WTC11 (cell line): ENCODE measurements around the gene CDCP1. TPM values are rescaled to one million over a fixed set of nuclear protein-coding genes. Genes with fewer than 3 reads are reported as not detected.

Experiments
- ATAC-seq: fragments of 200-7000 bp; cut with Tn5 transposase; 2 replicates; pipeline ENCODE4 v1.10.0; 2021; ENCODE audit warnings: mild to moderate bottlenecking, moderate library complexity
- CTCF ChIA-PET: fragments of 300-600 bp; sonication (Branson Sonifier 250); formaldehyde crosslinking; loops from one replicate; lab custom pipeline; 2021; ENCODE audit warnings: antibody characterized with exemption; lab: Charles Lee
- POLR2A ChIA-PET: fragments of 350-600 bp; sonication (Branson Sonifier 250); formaldehyde crosslinking; loops from one replicate; lab custom pipeline; 2021; ENCODE audit warnings: antibody characterized with exemption; lab: Charles Lee
- DNase-seq: peaks from one replicate; pipeline ENCODE4 v3.0.0; 2021; ENCODE audit warnings: low spot score
- H3K27ac Mint-ChIP-seq: 2 replicates; pipeline ENCODE4 v1.8.0; 2021; ENCODE audit warnings: mixed read lengths
- H3K27me3 Mint-ChIP-seq: 2 replicates; pipeline ENCODE4 v1.8.0; 2021; ENCODE audit warnings: low read depth, mild to moderate bottlenecking, moderate library complexity, mixed read lengths
- H3K36me3 Mint-ChIP-seq: 2 replicates; pipeline ENCODE4 v1.8.0; 2021; ENCODE audit warnings: mixed read lengths
- H3K4me1 Mint-ChIP-seq: 2 replicates; pipeline ENCODE4 v1.8.0; 2022; ENCODE audit warnings: mixed read lengths
- H3K4me3 Mint-ChIP-seq: 2 replicates; pipeline ENCODE4 v1.8.0; 2021; ENCODE audit warnings: mild to moderate bottlenecking, moderate library complexity, mixed read lengths
- H3K9me3 Mint-ChIP-seq: 2 replicates; pipeline ENCODE4 v1.8.0; 2021; ENCODE audit warnings: mixed read lengths
- AFF4 ChIP-seq: sonication (generic); formaldehyde crosslinking; IDR thresholded peaks from 2 replicates; pipeline ENCODE4 v1.8.1; 2023; ENCODE audit warnings: mild to moderate bottlenecking, missing genetic modification reagents, borderline replicate concordance
- ATF3 ChIP-seq: sonication (generic); formaldehyde crosslinking; conservative IDR thresholded peaks from 2 replicates; pipeline ENCODE4 v1.8.1; 2022; ENCODE audit warnings: mild to moderate bottlenecking, missing genetic modification reagents
- CBFB ChIP-seq: sonication (generic); formaldehyde crosslinking; IDR thresholded peaks from 2 replicates; pipeline ENCODE4 v1.8.1; 2022; ENCODE audit warnings: mild to moderate bottlenecking, low read depth, missing genetic modification reagents
- ELF4 ChIP-seq: sonication (generic); formaldehyde crosslinking; IDR thresholded peaks from 2 replicates; pipeline ENCODE4 v1.8.1; 2022; ENCODE audit warnings: low read depth, mild to moderate bottlenecking, moderate library complexity, missing genetic modification reagents
- FOXK1 ChIP-seq: sonication (generic); formaldehyde crosslinking; IDR thresholded peaks from 2 replicates; pipeline ENCODE4 v1.8.0; 2022; ENCODE audit warnings: mild to moderate bottlenecking, moderate library complexity, missing genetic modification reagents
- GRHL2 ChIP-seq: fragments of 250-450 bp; sonication (Bioruptor Pico); IDR thresholded peaks from 2 replicates; pipeline ENCODE4 v1.8.0; 2022; ENCODE audit warnings: mild to moderate bottlenecking, moderate library complexity; ENCODE audit not compliant: insufficient replicate concordance, severe bottlenecking
- HMGXB4 ChIP-seq: sonication (generic); formaldehyde crosslinking; IDR thresholded peaks from 2 replicates; pipeline ENCODE4 v1.8.1; 2023; ENCODE audit warnings: mild to moderate bottlenecking, moderate library complexity, missing genetic modification reagents
- IRF1 ChIP-seq: sonication (generic); formaldehyde crosslinking; IDR thresholded peaks from 2 replicates; pipeline ENCODE4 v1.8.0; 2023; ENCODE audit warnings: missing genetic modification reagents
- IRF2 ChIP-seq: sonication (generic); formaldehyde crosslinking; IDR thresholded peaks from 2 replicates; pipeline ENCODE4 v1.8.0; 2022; ENCODE audit warnings: low read depth, missing genetic modification reagents, borderline replicate concordance
- JAZF1 ChIP-seq: fragments of 250-450 bp; sonication (Bioruptor Pico); IDR thresholded peaks from 2 replicates; pipeline ENCODE4 v1.9.0; 2021; ENCODE audit warnings: moderate library complexity, mild to moderate bottlenecking, inconsistent platforms
- KAT7 ChIP-seq: sonication (generic); formaldehyde crosslinking; IDR thresholded peaks from 2 replicates; pipeline ENCODE4 v1.8.1; 2023; ENCODE audit warnings: missing genetic modification reagents, mild to moderate bottlenecking, borderline replicate concordance
- MAX ChIP-seq: sonication (generic); formaldehyde crosslinking; IDR thresholded peaks from 2 replicates; pipeline ENCODE4 v1.8.0; 2022; ENCODE audit warnings: mild to moderate bottlenecking, missing genetic modification reagents
- MXD4 ChIP-seq: fragments of 250-450 bp; sonication (Bioruptor Pico); IDR thresholded peaks from 2 replicates; pipeline ENCODE4 v1.8.0; 2021; ENCODE audit warnings: mild to moderate bottlenecking, moderate library complexity, borderline replicate concordance
- MYBL2 ChIP-seq: sonication (generic); formaldehyde crosslinking; IDR thresholded peaks from 2 replicates; pipeline ENCODE4 v1.8.1; 2023; ENCODE audit warnings: mild to moderate bottlenecking, moderate library complexity, missing genetic modification reagents
- NFATC4 ChIP-seq: fragments of 250-450 bp; sonication (Bioruptor Pico); IDR thresholded peaks from 2 replicates; pipeline ENCODE4 v1.9.0; 2021; ENCODE audit warnings: mild to moderate bottlenecking
- NR2C2 ChIP-seq: sonication (generic); formaldehyde crosslinking; IDR thresholded peaks from 2 replicates; pipeline ENCODE4 v1.8.0; 2022; ENCODE audit warnings: mild to moderate bottlenecking, missing genetic modification reagents
- RELA ChIP-seq: sonication (generic); formaldehyde crosslinking; IDR thresholded peaks from 2 replicates; pipeline ENCODE4 v1.8.1; 2022; ENCODE audit warnings: missing genetic modification reagents, mild to moderate bottlenecking, borderline replicate concordance
- RORB ChIP-seq: fragments of 250-450 bp; sonication (Bioruptor Pico); IDR thresholded peaks from 2 replicates; pipeline ENCODE4 v1.9.0; 2021; ENCODE audit warnings: mild to moderate bottlenecking
- SOX15 ChIP-seq: fragments of 250-450 bp; sonication (Bioruptor Pico); IDR thresholded peaks from 2 replicates; pipeline ENCODE4 v1.9.0; 2021; ENCODE audit warnings: mild to moderate bottlenecking
- TCF7 ChIP-seq: sonication (generic); formaldehyde crosslinking; IDR thresholded peaks from 2 replicates; pipeline ENCODE4 v1.8.0; 2022; ENCODE audit warnings: mild to moderate bottlenecking, low read depth, missing genetic modification reagents, moderate library complexity
- TEAD1 ChIP-seq: sonication (generic); formaldehyde crosslinking; IDR thresholded peaks from 2 replicates; pipeline ENCODE4 v1.8.0; 2022; ENCODE audit warnings: mild to moderate bottlenecking, missing genetic modification reagents
- TP53 ChIP-seq: sonication (generic); formaldehyde crosslinking; IDR thresholded peaks from 2 replicates; pipeline ENCODE4 v1.8.1; 2023; ENCODE audit warnings: mild to moderate bottlenecking, missing genetic modification reagents
- ZBTB43 ChIP-seq: sonication (generic); formaldehyde crosslinking; IDR thresholded peaks from 2 replicates; pipeline ENCODE4 v1.8.1; 2023; ENCODE audit warnings: mild to moderate bottlenecking, missing genetic modification reagents
- ZNF121 ChIP-seq: sonication (generic); formaldehyde crosslinking; IDR thresholded peaks from 2 replicates; pipeline ENCODE4 v1.8.0; 2023; ENCODE audit warnings: missing genetic modification reagents
- ZNF138 ChIP-seq: sonication (generic); formaldehyde crosslinking; conservative IDR thresholded peaks from 2 replicates; pipeline ENCODE4 v1.8.1; 2022; ENCODE audit warnings: mild to moderate bottlenecking, moderate library complexity, missing genetic modification reagents
- ZNF396 ChIP-seq: fragments of 250-450 bp; sonication (Bioruptor Pico); IDR thresholded peaks from 2 replicates; pipeline ENCODE4 v1.8.0; 2021; ENCODE audit warnings: mild to moderate bottlenecking, moderate library complexity, borderline replicate concordance
- ZSCAN18 ChIP-seq: fragments of 250-450 bp; sonication (Bioruptor Pico); IDR thresholded peaks from 2 replicates; pipeline ENCODE4 v2.1.2; 2022; ENCODE audit warnings: mild to moderate bottlenecking, moderate library complexity
- total RNA-seq: library from RNA; stranded (reverse); gene quantifications from 3 replicates; pipeline ENCODE4 v1.2.3, GENCODE V29; 2021

Gene CDCP1
- total RNA-seq, 1 experiment from 2014 or later, result 14.6 TPM

GRCh38 chr3:45185052-45185451 is 38.9 kb upstream of the CDCP1 start:
- ChIA-PET CTCF (interaction anchor here (1.1 to 2.8 kb wide), 2 partner anchors 25 to 147 kb away, joined by 3 to 9 read pairs; no protein-coding TSS in a partner anchor), POLR2A (no interaction called here)
- no peak for DNase-seq
- no peak for ATAC-seq
- H3K4me1 Mint-ChIP-seq, result peaks cover 13% of the 10 kb centered on the region
- TF ChIP-seq RELA (CRISPR knock-in tag) (no peak), NFATC4 (CRISPR knock-in tag) (no peak), KAT7 (CRISPR knock-in tag) (no peak), ZNF396 (CRISPR knock-in tag) (no peak), RORB (CRISPR knock-in tag) (no peak), ZBTB43 (no peak), ELF4 (no peak), JAZF1 (CRISPR knock-in tag) (no peak), TEAD1 (CRISPR knock-in tag) (no peak), GRHL2 (CRISPR knock-in tag) (no peak), CBFB (no peak), NR2C2 (CRISPR knock-in tag) (no peak), TCF7 (CRISPR knock-in tag) (no peak), ZSCAN18 (CRISPR knock-in tag) (no peak), ATF3 (CRISPR knock-in tag) (no peak), FOXK1 (no peak)
- H3K36me3 Mint-ChIP-seq, result no peaks in the 10 kb centered on the region
- H3K4me3 Mint-ChIP-seq, result no peak overlapping the region
- no peak overlapping the region for H3K27ac Mint-ChIP-seq
- peaks cover 2% of the 10 kb centered on the region; the same call in 1 of the 2 replicates for H3K27me3 Mint-ChIP-seq
- H3K9me3 Mint-ChIP-seq, result no peaks in the 10 kb centered on the region

GRCh38 chr3:45183872-45184262 is 37.7 kb upstream of the CDCP1 start:
- H3K4me1 Mint-ChIP-seq, result peaks cover 18% of the 10 kb centered on the region
- H3K36me3 Mint-ChIP-seq, result no peaks in the 10 kb centered on the region
- ATAC-seq (no peak), DNase-seq (no peak)
- no peak overlapping the region for H3K27ac Mint-ChIP-seq
- ChIA-PET CTCF (interaction anchor here (0.6 to 2.8 kb wide), 6 partner anchors 27 to 564 kb away, joined by 3 to 9 read pairs (median 4); no protein-coding TSS in a partner anchor), POLR2A (no interaction called here)
- H3K27me3 Mint-ChIP-seq, result no peaks in the 10 kb centered on the region; the same call in 1 of the 2 replicates
- no peak overlapping the region for H3K4me3 Mint-ChIP-seq
- no peaks in the 10 kb centered on the region for H3K9me3 Mint-ChIP-seq
- TF ChIP-seq NFATC4 (CRISPR knock-in tag), result no peak
- no peak for TF ChIP-seq MYBL2 (CRISPR knock-in tag)
- TF ChIP-seq IRF1 (CRISPR knock-in tag), result no peak
- no peak for TF ChIP-seq TP53 (CRISPR knock-in tag)
- no peak for TF ChIP-seq HMGXB4 (CRISPR knock-in tag)
- TF ChIP-seq ZNF138, result no peak
- TF ChIP-seq ZBTB43, result no peak
- TF ChIP-seq AFF4 (CRISPR knock-in tag), result no peak
- no peak for TF ChIP-seq ZNF121 (CRISPR knock-in tag)
- TF ChIP-seq SOX15, result no peak
- TF ChIP-seq MXD4, result no peak
- TF ChIP-seq IRF2 (CRISPR knock-in tag), result no peak
- TF ChIP-seq MAX (CRISPR knock-in tag), result no peak
